GM23248 (cell line): ENCODE measurements around the gene BCAS1.

Experiments used
- EZH2 ChIP-seq: fragments of 200-600 bp; sonication (generic); IDR thresholded peaks from 2 replicates; pipeline ENCODE4 v1.6.1; 2018; ENCODE audit warnings: antibody characterized with exemption, mild to moderate bottlenecking; ENCODE audit not compliant: insufficient read depth, poor library complexity, severe bottlenecking
- EZH2phosphoT487 ChIP-seq: fragments of 200-600 bp; sonication (generic); IDR thresholded peaks from 2 replicates; pipeline ENCODE4 v1.6.1; 2018; ENCODE audit warnings: antibody characterized with exemption, moderate library complexity, mild to moderate bottlenecking, low read depth; ENCODE audit not compliant: insufficient read depth

GRCh38 chr20:53929974-53930650, 140.3 kb downstream of the BCAS1 start:
- TF ChIP-seq EZH2 (no peak), EZH2phosphoT487 (no peak)
